Osteoblast (primary cell): Measurements from ENCODE around the gene ASPHD1. TPM values are rescaled to one million over a fixed set of nuclear protein-coding genes. Genes with fewer than 3 reads are reported as not detected.

Source experiments
- DNase-seq: peaks from one replicate; pipeline ENCODE4 v3.0.0; 2011; ENCODE audit warnings: low spot score, mixed read lengths; ENCODE audit not compliant: insufficient read length; ENCODE audit errors: missing footprints
- H2AFZ ChIP-seq: 2 replicates; pipeline ENCODE4 v1.6.0; 2011; ENCODE audit warnings: mild to moderate bottlenecking, low read length
- H3K27ac ChIP-seq: 2 replicates; pipeline ENCODE4 v1.5.1; 2011; ENCODE audit warnings: mild to moderate bottlenecking, low read depth, low read length, moderate library complexity
- H3K27me3 ChIP-seq: 2 replicates; pipeline ENCODE4 v1.6.0; 2012; ENCODE audit warnings: mild to moderate bottlenecking, control low read depth, inconsistent platforms, low read length, moderate library complexity; ENCODE audit not compliant: insufficient read depth
- H3K36me3 ChIP-seq: 2 replicates; pipeline ENCODE4 v1.5.1; 2011; ENCODE audit warnings: mild to moderate bottlenecking, low read length, control low read depth, moderate library complexity; ENCODE audit not compliant: insufficient read depth
- H3K4me1 ChIP-seq: 2 replicates; pipeline ENCODE4 v1.5.1; 2011; ENCODE audit warnings: mild to moderate bottlenecking, low read length, control low read depth, moderate library complexity; ENCODE audit not compliant: insufficient read depth
- H3K4me2 ChIP-seq: 2 replicates; pipeline ENCODE4 v1.6.0; 2011; ENCODE audit warnings: mild to moderate bottlenecking, low read length; ENCODE audit not compliant: insufficient read depth
- H3K4me3 ChIP-seq: fragments of 200-600 bp; sonication (generic); 3 replicates; pipeline ENCODE4 v1.5.1; 2012; ENCODE audit warnings: mild to moderate bottlenecking, low read length, inconsistent platforms; ENCODE audit not compliant: insufficient read depth
- H3K79me2 ChIP-seq: 2 replicates; pipeline ENCODE4 v1.6.0; 2012; ENCODE audit warnings: mild to moderate bottlenecking, low read length, control low read depth, inconsistent platforms; ENCODE audit not compliant: insufficient read depth
- H3K9me3 ChIP-seq: 2 replicates; pipeline ENCODE4 v1.5.1; 2011; ENCODE audit warnings: low read depth, low read length, control low read depth
- H4K20me1 ChIP-seq: 2 replicates; pipeline ENCODE4 v1.6.0; 2012; ENCODE audit warnings: mild to moderate bottlenecking, low read length, control low read depth; ENCODE audit not compliant: insufficient read depth
- CTCF ChIP-seq: IDR thresholded peaks from 2 replicates; pipeline ENCODE4 v1.5.1; 2011; ENCODE audit warnings: mild to moderate bottlenecking, low read depth, low read length, moderate library complexity; ENCODE audit errors: extremely low read depth
- total RNA-seq: library from RNA; depleted of rRNA; stranded (reverse); fragments of >200 nt; gene quantifications from 2 replicates; pipeline ENCODE4 v1.2.3, GENCODE V29; 2012

ASPHD1 gene
- total RNA-seq, 1 donor, result 1.8 TPM

GRCh38 chr16:29854520-29855100 lies 45.7 kb upstream of the ASPHD1 start:
- Histone ChIP-seq H2AFZ (no peak overlapping the region), H3K27me3 (no peaks in the 10 kb centered on the region), H3K27ac (no peak overlapping the region), H3K79me2 (no peaks in the 10 kb centered on the region), H3K36me3 (peaks cover 7% of the 10 kb centered on the region), H3K4me1 (peaks cover 20% of the 10 kb centered on the region), H3K9me3 (no peaks in the 10 kb centered on the region), H4K20me1 (no peaks in the 10 kb centered on the region), H3K4me3 (no peak overlapping the region), H3K4me2 (no peak overlapping the region)
- TF ChIP-seq CTCF, result no peak
- peak; percentile 47 for DNase-seq

- peaks cover 6% of the 10 kb centered on the region for H4K20me1 ChIP-seq
- H3K4me3 ChIP-seq, result peak overlapping the region; percentile 9
- no peaks in the 10 kb centered on the region for H3K27me3 ChIP-seq
- H3K9me3 ChIP-seq, result no peaks in the 10 kb centered on the region
- H3K27ac ChIP-seq, result peak overlapping the region; percentile 66
- no peak overlapping the region for H2AFZ ChIP-seq
- peaks cover 18% of the 10 kb centered on the region for H3K36me3 ChIP-seq
- peak; percentile 89 for DNase-seq
- H3K79me2 ChIP-seq, result peaks cover 13% of the 10 kb centered on the region
- no peak for TF ChIP-seq CTCF
- H3K4me2 ChIP-seq, result peak overlapping the region; percentile 53
- peaks cover 25% of the 10 kb centered on the region for H3K4me1 ChIP-seq
These were observed 43.0 kb upstream of the ASPHD1 start for GRCh38 chr16:29857133-29857760.

DNA sequence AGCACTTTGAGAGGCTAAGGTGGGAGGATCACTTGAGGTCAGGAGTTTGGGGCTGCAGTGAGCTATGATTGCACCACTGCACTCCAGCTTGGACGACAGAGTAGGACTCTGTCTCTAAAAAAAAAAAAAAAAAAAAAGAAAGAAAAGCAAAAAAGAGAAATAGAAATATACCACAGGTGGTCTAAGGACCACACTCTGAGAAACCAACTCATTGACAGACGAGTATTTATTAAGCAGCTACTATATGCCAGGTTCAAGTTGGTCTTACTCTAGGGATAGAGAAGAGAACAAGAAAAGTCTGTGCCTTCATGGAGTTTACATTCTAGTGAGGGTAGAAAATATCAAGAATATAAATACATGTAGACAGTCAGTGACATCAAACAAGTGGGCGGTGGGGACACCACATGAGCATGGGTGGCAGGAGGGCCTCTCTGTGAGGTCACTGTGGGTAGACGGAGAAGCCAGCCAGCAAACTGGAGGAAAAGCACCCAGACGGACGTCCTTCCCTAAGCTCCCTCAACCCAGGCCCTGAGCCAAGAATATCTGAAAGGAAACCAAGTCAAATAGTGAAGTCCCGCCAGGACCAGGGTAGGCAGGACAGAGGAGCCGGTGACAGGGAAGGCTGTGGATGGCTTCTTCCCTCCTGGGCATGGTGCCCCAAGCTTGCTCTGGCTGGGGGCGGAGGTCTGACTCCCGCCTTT lies 42.0 kb upstream of the ASPHD1 start:
- no peak overlapping the region for H3K4me2 ChIP-seq
- H3K79me2 ChIP-seq, result peaks cover 21% of the 10 kb centered on the region
- no peaks in the 10 kb centered on the region for H3K27me3 ChIP-seq
- peaks cover 6% of the 10 kb centered on the region for H4K20me1 ChIP-seq
- H2AFZ ChIP-seq, result no peak overlapping the region
- H3K4me3 ChIP-seq, result no peak overlapping the region
- H3K36me3 ChIP-seq, result peaks cover 18% of the 10 kb centered on the region
- H3K9me3 ChIP-seq, result no peaks in the 10 kb centered on the region
- H3K4me1 ChIP-seq, result peaks cover 27% of the 10 kb centered on the region
- TF ChIP-seq CTCF, result no peak
- no peak overlapping the region for H3K27ac ChIP-seq
- DNase-seq, result peak; percentile 69

- no peaks in the 10 kb centered on the region for H3K9me3 ChIP-seq
- no peak overlapping the region for H3K27ac ChIP-seq
- no peak overlapping the region for H3K4me3 ChIP-seq
- no peak overlapping the region for H3K4me2 ChIP-seq
- DNase-seq, result peak; percentile 8
- H3K4me1 ChIP-seq, result peaks cover 31% of the 10 kb centered on the region
- H3K27me3 ChIP-seq, result no peaks in the 10 kb centered on the region
- H4K20me1 ChIP-seq, result peaks cover 6% of the 10 kb centered on the region
- no peak for TF ChIP-seq CTCF
- peaks cover 21% of the 10 kb centered on the region for H3K79me2 ChIP-seq
- H3K36me3 ChIP-seq, result peaks cover 18% of the 10 kb centered on the region
- H2AFZ ChIP-seq, result no peak overlapping the region
These were observed 41.3 kb upstream of the ASPHD1 start for GRCh38 chr16:29858974-29859373.
